IPS DF 6.9 (cell line): ENCODE measurements around the gene AURKAIP1.
"Not testable (repeated sequence)": the region's sequence is repeated elsewhere in the genome, so short reads cannot be mapped to it uniquely, and the experiment has no call there.

ENCODE experiments used
- DNase-seq: peaks from one replicate; pipeline ENCODE4 v3.0.0-alpha.2; 2013; ENCODE audit warnings: low read depth, low spot score
- H3K27ac ChIP-seq: one replicate; pipeline ENCODE4 v1.5.1; 2013; ENCODE audit warnings: low read length, control low read depth
- H3K27me3 ChIP-seq: 2 replicates; pipeline ENCODE4 v1.6.1; 2013; ENCODE audit warnings: mild to moderate bottlenecking, low read length; ENCODE audit not compliant: control insufficient read depth, insufficient read depth
- H3K36me3 ChIP-seq: 2 replicates; pipeline ENCODE4 v1.6.1; 2013; ENCODE audit warnings: low read length; ENCODE audit not compliant: control insufficient read depth, insufficient read depth
- H3K4me1 ChIP-seq: 2 replicates; pipeline ENCODE4 v1.6.1; 2013; ENCODE audit warnings: low read length; ENCODE audit not compliant: control insufficient read depth, insufficient read depth
- H3K4me3 ChIP-seq: 2 replicates; pipeline ENCODE4 v1.5.1; 2013; ENCODE audit warnings: mild to moderate bottlenecking, low read length
- H3K9me3 ChIP-seq: 2 replicates; pipeline ENCODE4 v1.6.1; 2013; ENCODE audit warnings: low read length, inconsistent platforms; ENCODE audit not compliant: control insufficient read depth, insufficient read depth
- WGBS: extraction: QIAGEN DNeasy Blood & Tissue Kit; methylation state at CpG from one replicate; pipeline ENCODE4 v1.1.7; 2013; ENCODE audit warnings: mixed read lengths, missing lambda C conversion rate; ENCODE audit not compliant: insufficient read length, insufficient coverage; 5-methylcytosine and 5-hydroxymethylcytosine counted together

Gene AURKAIP1

GRCh38 chr1:1371364-1371745 lies 3.7 kb downstream of the AURKAIP1 start:
- Histone ChIP-seq H3K27me3 (no peaks in the 10 kb centered on the region), H3K4me3 (no peak overlapping the region), H3K36me3 (no peaks in the 10 kb centered on the region), H3K9me3 (no peaks in the 10 kb centered on the region), H3K4me1 (no peaks in the 10 kb centered on the region; the same call in 1 of the 2 replicates), H3K27ac (no peak overlapping the region)
- no CpG with 5 or more reads among the region's 12 CpGs for WGBS
- DNase-seq: no peak

GRCh38 chr1:1370771-1371300 lies 4.2 kb downstream of the AURKAIP1 start:
- no CpG with 5 or more reads among the region's 16 CpGs for WGBS
- no peaks in the 10 kb centered on the region; the same call in 1 of the 2 replicates for H3K4me1 ChIP-seq
- H3K27me3 ChIP-seq: no peaks in the 10 kb centered on the region
- no peaks in the 10 kb centered on the region for H3K9me3 ChIP-seq
- no peak for DNase-seq
- H3K36me3 ChIP-seq: no peaks in the 10 kb centered on the region
- H3K4me3 ChIP-seq: no peak overlapping the region
- H3K27ac ChIP-seq: no peak overlapping the region

GRCh38 chr1:1370094-1370493 lies 4.9 kb downstream of the AURKAIP1 start:
- H3K27ac ChIP-seq, H3K9me3 ChIP-seq, H3K4me3 ChIP-seq, H3K27me3 ChIP-seq, DNase-seq, H3K4me1 ChIP-seq, H3K36me3 ChIP-seq: not testable (repeated sequence)
- whole genome bisulfite sequencing: no CpG with 5 or more reads among the region's 14 CpGs

- Histone ChIP-seq H3K9me3 (no peaks in the 10 kb centered on the region), H3K27ac (no peak overlapping the region), H3K27me3 (no peaks in the 10 kb centered on the region), H3K4me1 (no peaks in the 10 kb centered on the region), H3K36me3 (no peaks in the 10 kb centered on the region), H3K4me3 (no peak overlapping the region)
- DNase-seq: no peak
- WGBS: 100% methylated on average over 5 of the region's 5 CpGs
Observed at GRCh38 chr1:1367315-1367714, 7.7 kb downstream of the AURKAIP1 start.

GRCh38 chr1:1366699-1367066 lies 8.3 kb downstream of the AURKAIP1 start:
- H3K9me3 ChIP-seq: no peaks in the 10 kb centered on the region
- H3K36me3 ChIP-seq: no peaks in the 10 kb centered on the region
- WGBS: over 99% methylated on average over 3 of the region's 3 CpGs
- DNase-seq: no peak
- no peaks in the 10 kb centered on the region for H3K4me1 ChIP-seq
- H3K4me3 ChIP-seq: no peak overlapping the region
- H3K27me3 ChIP-seq: no peaks in the 10 kb centered on the region
- no peak overlapping the region for H3K27ac ChIP-seq

GRCh38 chr1:1365875-1366698 lies 8.9 kb downstream of the AURKAIP1 start:
- Histone ChIP-seq H3K27me3 (no peaks in the 10 kb centered on the region), H3K4me3 (no peak overlapping the region), H3K4me1 (no peaks in the 10 kb centered on the region), H3K36me3 (no peaks in the 10 kb centered on the region), H3K9me3 (no peaks in the 10 kb centered on the region), H3K27ac (no peak overlapping the region)
- WGBS: 100% methylated on average over 10 of the region's 10 CpGs
- DNase-seq: no peak

GRCh38 chr1:1364266-1364665 lies 10.7 kb downstream of the AURKAIP1 start:
- Histone ChIP-seq H3K4me1 (no peaks in the 10 kb centered on the region), H3K27ac (no peak overlapping the region), H3K9me3 (no peaks in the 10 kb centered on the region), H3K36me3 (no peaks in the 10 kb centered on the region), H3K4me3 (no peak overlapping the region), H3K27me3 (no peaks in the 10 kb centered on the region)
- WGBS: no CpG with 5 or more reads among the region's 14 CpGs
- DNase-seq: no peak

GRCh38 chr1:1361982-1362423 lies 13.0 kb downstream of the AURKAIP1 start:
- Histone ChIP-seq H3K4me1 (peaks cover 9% of the 10 kb centered on the region), H3K4me3 (no peak overlapping the region), H3K27me3 (no peaks in the 10 kb centered on the region), H3K27ac (no peak overlapping the region), H3K9me3 (no peaks in the 10 kb centered on the region), H3K36me3 (no peaks in the 10 kb centered on the region)
- no CpG with 5 or more reads among the region's 13 CpGs for WGBS
- no peak for DNase-seq

GRCh38 chr1:1361233-1361981 lies 13.6 kb downstream of the AURKAIP1 start:
- Histone ChIP-seq H3K4me1 (peaks cover 11% of the 10 kb centered on the region), H3K27me3 (no peaks in the 10 kb centered on the region), H3K36me3 (no peaks in the 10 kb centered on the region; the same call in 1 of the 2 replicates), H3K9me3 (no peaks in the 10 kb centered on the region), H3K4me3 (no peak overlapping the region), H3K27ac (no peak overlapping the region)
- WGBS: no CpG with 5 or more reads among the region's 35 CpGs
- no peak for DNase-seq

GRCh38 chr1:1360506-1361169 lies 14.4 kb downstream of the AURKAIP1 start:
- H3K9me3 ChIP-seq: no peaks in the 10 kb centered on the region
- no peaks in the 10 kb centered on the region for H3K27me3 ChIP-seq
- H3K4me1 ChIP-seq: peaks cover 11% of the 10 kb centered on the region
- H3K27ac ChIP-seq: no peak overlapping the region
- DNase-seq: no peak
- WGBS: no CpG with 5 or more reads among the region's 20 CpGs
- no peaks in the 10 kb centered on the region; the same call in 1 of the 2 replicates for H3K36me3 ChIP-seq
- H3K4me3 ChIP-seq: no peak overlapping the region
